Trophoblast cell (in vitro differentiated cells and primary cell): ENCODE results near the gene CACNA2D3.

Source experiments
- DNase-seq, 2 donors: peaks; one replicate each; pipeline ENCODE4 v3.0.0-alpha.2; 2016
- H2AFZ ChIP-seq: 2 replicates; pipeline ENCODE4 v1.6.1; 2013; ENCODE audit warnings: low read length, moderate library complexity, mild to moderate bottlenecking; ENCODE audit not compliant: insufficient read depth, poor library complexity
- H2AK5ac ChIP-seq: 2 replicates; pipeline ENCODE4 v1.6.1; 2013; ENCODE audit warnings: mild to moderate bottlenecking, low read length
- H2BK120ac ChIP-seq: 2 replicates; pipeline ENCODE4 v1.6.1; 2013; ENCODE audit warnings: low read length, mild to moderate bottlenecking, moderate library complexity; ENCODE audit not compliant: insufficient read depth, poor library complexity
- H2BK12ac ChIP-seq: 2 replicates; pipeline ENCODE4 v1.6.1; 2013; ENCODE audit warnings: mild to moderate bottlenecking, low read length, moderate library complexity
- H2BK5ac ChIP-seq: 2 replicates; pipeline ENCODE4 v1.6.1; 2013; ENCODE audit warnings: low read length, low read depth, moderate library complexity, mild to moderate bottlenecking; ENCODE audit not compliant: poor library complexity
- H3K14ac ChIP-seq: 2 replicates; pipeline ENCODE4 v1.6.1; 2013; ENCODE audit warnings: mild to moderate bottlenecking, low read length
- H3K18ac ChIP-seq: 2 replicates; pipeline ENCODE4 v1.6.1; 2013; ENCODE audit warnings: mild to moderate bottlenecking, low read length
- H3K23ac ChIP-seq: 2 replicates; pipeline ENCODE4 v1.6.1; 2013; ENCODE audit warnings: low read length
- H3K27ac ChIP-seq: 2 replicates; pipeline ENCODE4 v1.5.1; 2013; ENCODE audit warnings: low read depth, mild to moderate bottlenecking, inconsistent platforms, low read length, moderate library complexity
- H3K27me3 ChIP-seq: 2 replicates; pipeline ENCODE4 v1.6.1; 2013; ENCODE audit warnings: inconsistent platforms, mild to moderate bottlenecking, low read length, moderate library complexity; ENCODE audit not compliant: insufficient read depth
- H3K36me3 ChIP-seq, 2 experiments: 1 replicate in 1 of 2; 2 replicates in 1 of 2; pipeline ENCODE4 v1.6.1; 2013; ENCODE audit warnings: low read length in 2 of 2, mild to moderate bottlenecking in 2 of 2, moderate library complexity in 1 of 2; ENCODE audit not compliant: insufficient read depth in 2 of 2, control insufficient read depth in 1 of 2
- H3K4ac ChIP-seq: 2 replicates; pipeline ENCODE4 v1.6.1; 2013; ENCODE audit warnings: low read depth, mild to moderate bottlenecking, low read length, moderate library complexity
- H3K4me1 ChIP-seq, 2 experiments: 1 replicate in 1 of 2; 2 replicates in 1 of 2; pipeline ENCODE4 v1.6.1; 2013; ENCODE audit warnings: low read length in 2 of 2, mild to moderate bottlenecking in 2 of 2, moderate library complexity in 1 of 2; ENCODE audit not compliant: insufficient read depth in 2 of 2, control insufficient read depth in 1 of 2
- H3K4me2 ChIP-seq: 2 replicates; pipeline ENCODE4 v1.6.1; 2013; ENCODE audit warnings: inconsistent platforms, mild to moderate bottlenecking, low read length, moderate library complexity
- H3K4me3 ChIP-seq: 2 replicates; pipeline ENCODE4 v1.5.1; 2013; ENCODE audit warnings: mild to moderate bottlenecking, low read depth, low read length, inconsistent platforms
- H3K79me1 ChIP-seq: one replicate; pipeline ENCODE4 v1.6.1; 2013; ENCODE audit warnings: low read length
- H3K79me2 ChIP-seq: 2 replicates; pipeline ENCODE4 v1.6.1; 2013; ENCODE audit warnings: low read length, mild to moderate bottlenecking; ENCODE audit not compliant: control insufficient read depth, insufficient read depth, poor library complexity
- H3K9ac ChIP-seq: 2 replicates; pipeline ENCODE4 v1.6.1; 2013; ENCODE audit warnings: mild to moderate bottlenecking, low read length
- H3K9me3 ChIP-seq: 2 replicates; pipeline ENCODE4 v1.6.1; 2013; ENCODE audit warnings: low read depth, mild to moderate bottlenecking, control low read depth, inconsistent platforms, low read length; ENCODE audit not compliant: insufficient read depth
- H4K12ac ChIP-seq: 2 replicates; pipeline ENCODE4 v1.6.1; 2013; ENCODE audit warnings: low read depth, mild to moderate bottlenecking, low read length, moderate library complexity
- H4K8ac ChIP-seq: 2 replicates; pipeline ENCODE4 v1.6.1; 2013; ENCODE audit warnings: low read depth, mild to moderate bottlenecking, low read length, moderate library complexity
- H4K91ac ChIP-seq: one replicate; pipeline ENCODE4 v1.6.1; 2013; ENCODE audit warnings: low read depth, mild to moderate bottlenecking, low read length, moderate library complexity
- WGBS: extraction: QIAGEN DNeasy Blood & Tissue Kit; methylation state at CpG from one replicate; pipeline ENCODE4 v1.1.7; 2013; ENCODE audit warnings: missing lambda C conversion rate; ENCODE audit not compliant: insufficient read length, insufficient coverage; ENCODE audit errors: extremely low coverage; 5-methylcytosine and 5-hydroxymethylcytosine counted together

CACNA2D3 gene

DNA sequence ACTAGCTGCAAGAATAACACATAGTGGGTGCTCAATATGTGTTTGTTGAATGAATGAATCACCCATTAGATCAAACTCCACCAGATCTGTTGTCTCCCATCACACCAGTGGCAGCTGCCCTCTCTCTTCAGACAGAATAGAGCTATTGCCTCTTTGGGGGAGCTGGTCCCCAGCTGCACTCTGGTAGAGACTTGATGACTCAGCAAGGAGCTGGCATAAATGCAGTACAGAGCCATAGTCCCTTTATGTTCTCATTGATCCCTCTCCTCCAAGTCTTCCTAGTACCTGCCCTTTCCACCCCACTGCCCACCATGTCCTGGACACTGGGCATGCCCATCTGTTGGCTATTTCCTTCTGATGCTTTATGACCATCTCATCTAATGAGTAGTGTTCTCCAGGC lies 443.6 kb downstream of the CACNA2D3 start:
- no peak overlapping the region for H2BK120ac ChIP-seq
- H4K8ac ChIP-seq, result no peak overlapping the region
- H3K79me1 ChIP-seq, result no peaks in the 10 kb centered on the region
- no peak for DNase-seq
- no peaks in the 10 kb centered on the region for H3K79me2 ChIP-seq
- no peak overlapping the region for H2BK12ac ChIP-seq
- no peak overlapping the region for H2AFZ ChIP-seq
- no peak overlapping the region for H3K18ac ChIP-seq
- H3K27me3 ChIP-seq, result no peaks in the 10 kb centered on the region
- no peak overlapping the region for H3K4ac ChIP-seq
- H4K12ac ChIP-seq, result no peak overlapping the region
- H3K27ac ChIP-seq, result no peak overlapping the region
- no peak overlapping the region for H2BK5ac ChIP-seq
- H3K4me2 ChIP-seq, result no peak overlapping the region
- H3K9me3 ChIP-seq, result no peaks in the 10 kb centered on the region
- no peak overlapping the region for H4K91ac ChIP-seq
- no peak overlapping the region for H3K4me3 ChIP-seq
- no peaks in the 10 kb centered on the region for H3K36me3 ChIP-seq
- H3K9ac ChIP-seq, result no peak overlapping the region
- no peak overlapping the region for H2AK5ac ChIP-seq
- no peak overlapping the region for H3K14ac ChIP-seq
- H3K4me1 ChIP-seq, result no peaks in the 10 kb centered on the region
- no peak overlapping the region for H3K23ac ChIP-seq

- no peak overlapping the region for H2BK120ac ChIP-seq
- H3K27me3 ChIP-seq, result no peaks in the 10 kb centered on the region
- no peak overlapping the region for H2AFZ ChIP-seq
- no peak overlapping the region for H4K91ac ChIP-seq
- no peak overlapping the region for H3K4me3 ChIP-seq
- no CpG with 5 or more reads among the region's 3 CpGs for WGBS
- no peak overlapping the region for H3K4ac ChIP-seq
- no peaks in the 10 kb centered on the region for H3K79me2 ChIP-seq
- H2AK5ac ChIP-seq, result no peak overlapping the region
- no peak for DNase-seq
- H3K23ac ChIP-seq, result no peak overlapping the region
- H3K4me1 ChIP-seq, result no peaks in the 10 kb centered on the region
- H4K8ac ChIP-seq, result no peak overlapping the region
- no peak overlapping the region for H4K12ac ChIP-seq
- no peak overlapping the region for H3K14ac ChIP-seq
- no peak overlapping the region for H3K18ac ChIP-seq
- no peaks in the 10 kb centered on the region for H3K36me3 ChIP-seq
- H3K79me1 ChIP-seq, result no peaks in the 10 kb centered on the region
- H2BK12ac ChIP-seq, result no peak overlapping the region
- H3K4me2 ChIP-seq, result no peak overlapping the region
- H3K9ac ChIP-seq, result no peak overlapping the region
- H3K9me3 ChIP-seq, result no peaks in the 10 kb centered on the region
- H2BK5ac ChIP-seq, result no peak overlapping the region
- H3K27ac ChIP-seq, result no peak overlapping the region
These were observed 445.6 kb downstream of the CACNA2D3 start for GRCh38 chr3:54567949-54568348.

GRCh38 chr3:54570008-54570407 lies 447.7 kb downstream of the CACNA2D3 start:
- Histone ChIP-seq H2AFZ (no peak overlapping the region), H4K12ac (no peak overlapping the region), H4K8ac (no peak overlapping the region), H3K27me3 (no peaks in the 10 kb centered on the region), H3K4me3 (no peak overlapping the region), H3K79me2 (no peaks in the 10 kb centered on the region), H3K79me1 (no peaks in the 10 kb centered on the region), H2AK5ac (no peak overlapping the region), H3K9me3 (no peaks in the 10 kb centered on the region), H3K27ac (no peak overlapping the region), H3K4ac (no peak overlapping the region), H3K14ac (no peak overlapping the region), H3K9ac (no peak overlapping the region), H2BK12ac (no peak overlapping the region), H3K23ac (no peak overlapping the region), H3K36me3 (no peaks in the 10 kb centered on the region), H3K4me1 (no peaks in the 10 kb centered on the region), H2BK120ac (no peak overlapping the region), H4K91ac (no peak overlapping the region), H3K4me2 (no peak overlapping the region), H2BK5ac (no peak overlapping the region), H3K18ac (no peak overlapping the region)
- no peak for DNase-seq
- no CpG with 5 or more reads among the region's 7 CpGs for WGBS

GRCh38 chr3:54572197-54572895 lies 450.0 kb downstream of the CACNA2D3 start:
- H2BK120ac ChIP-seq, result no peak overlapping the region
- H3K79me1 ChIP-seq, result no peaks in the 10 kb centered on the region
- no peak overlapping the region for H3K18ac ChIP-seq
- no peaks in the 10 kb centered on the region for H3K27me3 ChIP-seq
- H3K27ac ChIP-seq, result no peak overlapping the region
- no peak overlapping the region for H2AFZ ChIP-seq
- H3K79me2 ChIP-seq, result no peaks in the 10 kb centered on the region
- H2BK12ac ChIP-seq, result no peak overlapping the region
- H3K9ac ChIP-seq, result no peak overlapping the region
- DNase-seq, result peak in 1 of 2 donors; percentile 3
- no peaks in the 10 kb centered on the region for H3K9me3 ChIP-seq
- H3K36me3 ChIP-seq, result no peaks in the 10 kb centered on the region
- no peak overlapping the region for H3K14ac ChIP-seq
- WGBS, result no CpG with 5 or more reads among the region's 5 CpGs
- peaks cover 0 to 3% of the 10 kb centered on the region in 2 experiments for H3K4me1 ChIP-seq
- no peak overlapping the region for H3K23ac ChIP-seq
- no peak overlapping the region for H4K12ac ChIP-seq
- H2AK5ac ChIP-seq, result no peak overlapping the region
- no peak overlapping the region for H2BK5ac ChIP-seq
- no peak overlapping the region for H3K4me2 ChIP-seq
- H4K8ac ChIP-seq, result no peak overlapping the region
- no peak overlapping the region for H4K91ac ChIP-seq
- no peak overlapping the region for H3K4me3 ChIP-seq
- H3K4ac ChIP-seq, result no peak overlapping the region
